NCI-H2227 (cell line): ENCODE data around the gene ARSA.
"Not testable (repeated sequence)": the region's sequence is repeated elsewhere in the genome, so short reads cannot be mapped to it uniquely, and the experiment has no call there.

Experiments
- DNase-seq: peaks from one replicate; lab custom pipeline; 2025; ENCODE audit not compliant: unreplicated experiment; lab: John Stamatoyannopoulos, UW

ARSA gene

DNA sequence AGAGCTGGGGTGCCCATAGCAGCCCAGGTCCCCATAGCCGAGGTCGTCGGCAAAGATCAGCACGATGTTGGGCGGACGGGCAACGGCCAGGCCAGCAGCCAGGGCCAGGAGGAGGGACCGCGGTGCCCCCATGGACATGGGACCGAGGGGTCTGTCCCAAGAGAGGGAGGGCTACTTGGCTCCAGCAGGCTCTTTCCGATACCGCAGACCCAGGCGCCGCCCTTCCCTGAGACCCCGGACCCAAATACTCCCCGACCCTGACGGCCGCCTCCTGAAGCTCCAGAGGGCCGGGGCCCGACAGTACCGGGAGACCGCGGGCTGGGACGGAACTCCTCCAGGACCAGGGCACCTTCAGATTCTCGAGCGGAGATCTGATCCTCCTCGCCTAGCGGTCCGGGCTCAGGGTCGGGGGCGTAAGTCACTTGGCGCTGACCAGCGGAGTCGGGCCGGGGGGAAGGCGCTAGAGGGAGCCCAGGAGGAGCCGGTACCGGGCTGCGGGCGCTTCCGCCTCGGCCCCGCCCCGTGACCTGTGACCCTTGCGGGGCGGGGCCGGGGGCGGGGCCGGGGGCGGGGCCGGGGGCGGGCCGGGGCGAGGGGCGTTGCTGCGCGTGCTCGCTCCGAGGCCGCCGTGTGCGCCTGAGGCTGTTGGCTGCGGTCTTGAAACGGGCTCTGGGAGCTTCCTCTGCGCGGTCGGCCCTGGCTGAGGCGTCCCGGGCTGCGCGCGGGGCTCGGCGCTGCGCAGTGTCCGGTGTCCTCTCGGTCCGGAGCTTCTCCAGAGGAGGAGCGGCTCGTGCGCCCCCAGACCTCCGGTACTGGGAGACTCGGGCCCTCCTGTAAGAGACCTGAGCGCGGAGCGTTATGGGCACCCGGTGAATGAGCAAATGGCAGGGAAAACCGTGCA is at the start of gene ARSA:
Gene ARSA, minus strand, starts transcription at position 511 of the 901 bp plus-strand sequence. Its CDS starts 373 bp downstream, at position 138.
- DNase-seq = peak; percentile 80

DNA sequence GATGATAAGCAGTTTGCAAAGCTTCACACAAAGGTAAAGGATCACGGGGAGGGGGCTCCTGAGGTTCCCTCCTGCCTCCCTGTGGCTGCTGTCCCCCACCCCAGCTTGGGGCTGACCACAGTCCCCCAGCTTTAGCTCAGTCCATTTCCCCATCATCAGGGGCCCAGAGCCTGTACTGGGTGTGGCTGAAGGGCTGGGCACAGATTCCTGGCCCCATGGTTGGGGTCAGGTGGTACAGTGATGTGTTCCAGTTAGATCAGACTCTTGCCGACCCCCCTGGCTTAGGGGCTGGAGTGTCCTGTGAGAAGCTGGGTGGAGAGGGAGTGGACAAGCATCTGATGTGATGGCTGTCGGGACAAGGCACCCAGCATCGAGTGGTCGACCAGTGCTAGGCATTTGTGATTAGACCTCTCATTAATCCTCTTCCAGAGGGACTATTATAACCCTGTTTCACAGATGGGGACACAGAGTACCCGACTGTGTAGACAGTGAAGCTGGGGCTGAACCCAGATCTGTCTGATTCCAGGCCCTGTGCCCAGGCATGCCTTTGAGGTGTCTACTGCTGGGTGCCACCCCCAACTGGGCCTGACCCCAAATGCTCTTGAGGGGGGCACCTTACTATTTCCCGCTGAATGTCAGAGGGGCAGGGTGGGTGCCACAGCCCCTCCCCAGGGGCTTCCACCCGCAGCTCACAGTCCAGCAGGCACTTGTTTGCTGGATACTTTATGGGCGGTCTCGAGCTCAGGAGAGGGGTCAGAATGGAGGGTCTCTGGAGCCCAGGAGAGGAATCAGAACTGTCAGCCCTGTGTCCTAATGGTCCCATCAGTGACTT is 48.9 kb upstream of the ARSA start:
- DNase-seq = no peak

GRCh38 chr22:50676180-50676636 is 48.3 kb upstream of the ARSA start:
- DNase-seq = no peak

DNA sequence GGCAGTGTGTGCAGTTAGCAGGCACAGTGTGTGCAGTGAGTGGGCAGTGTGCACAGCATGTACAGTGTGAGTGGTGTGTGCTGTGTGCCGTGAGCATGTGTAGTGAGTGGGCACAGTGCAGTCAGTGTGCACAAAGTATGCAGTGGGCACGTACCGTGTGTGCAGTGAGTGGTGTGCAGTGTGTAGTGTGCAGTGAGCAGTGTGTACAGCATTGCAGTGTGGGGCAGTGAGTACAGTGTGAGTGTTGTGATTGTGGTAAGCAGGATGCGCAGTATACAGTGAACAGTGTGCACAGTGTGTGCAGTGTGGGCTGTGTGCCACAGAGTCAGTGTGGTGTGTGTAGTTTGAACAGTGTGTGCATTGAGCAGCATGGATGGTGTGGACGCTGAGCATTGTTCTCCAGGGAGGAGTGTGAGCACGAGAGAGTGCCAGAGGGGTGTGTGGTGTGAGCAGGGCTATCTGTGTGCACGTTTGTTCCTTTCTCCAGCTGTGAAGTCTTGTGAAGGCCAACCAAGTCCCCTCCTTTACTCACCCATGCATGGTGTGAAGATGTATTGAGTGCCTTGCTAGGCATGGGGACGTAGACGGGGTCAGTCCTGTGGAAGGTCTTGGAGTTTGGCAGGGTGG is 47.7 kb upstream of the ARSA start:
- DNase-seq = no peak

DNA sequence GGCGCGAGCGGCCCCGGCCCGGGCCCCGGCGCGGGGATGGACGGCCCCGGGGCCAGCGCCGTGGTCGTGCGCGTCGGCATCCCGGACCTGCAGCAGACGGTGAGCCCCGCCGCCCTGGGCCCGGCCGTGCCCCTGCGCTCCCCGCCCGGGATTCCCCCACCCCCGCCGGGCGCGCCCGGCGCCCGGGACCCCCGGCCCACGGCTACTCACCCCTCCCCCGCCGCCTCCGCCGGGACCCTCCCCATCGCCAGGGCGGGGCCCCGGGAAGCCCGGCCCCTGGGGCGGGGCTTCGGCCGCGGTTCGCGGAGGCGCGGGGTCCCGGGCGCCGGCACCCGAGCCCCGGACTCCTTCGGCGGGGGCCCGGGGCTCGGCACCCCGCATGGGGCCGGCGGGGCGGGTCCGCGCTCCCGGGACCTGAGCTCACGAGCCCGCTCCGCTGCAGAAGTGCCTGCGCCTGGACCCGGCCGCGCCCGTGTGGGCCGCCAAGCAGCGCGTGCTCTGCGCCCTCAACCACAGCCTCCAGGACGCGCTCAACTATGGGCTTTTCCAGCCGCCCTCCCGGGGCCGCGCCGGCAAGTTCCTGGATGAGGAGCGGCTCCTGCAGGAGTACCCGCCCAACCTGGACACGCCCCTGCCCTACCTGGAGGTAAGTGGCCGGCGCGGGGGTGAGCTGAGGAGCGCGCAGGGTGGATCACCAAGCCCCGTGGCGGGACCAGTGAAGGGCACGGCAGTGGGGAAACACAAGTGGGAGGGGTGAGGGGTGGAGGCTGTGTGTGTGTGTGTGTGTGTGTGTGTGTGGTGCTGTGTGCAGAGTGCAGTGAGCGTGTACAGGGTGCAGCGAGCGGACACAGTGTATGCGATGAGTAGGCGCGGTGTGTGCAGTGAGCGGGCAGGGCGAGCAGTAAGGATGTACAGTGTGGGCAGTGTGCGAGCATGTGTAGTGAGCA is 46.9 kb upstream of the ARSA start:
- peak; percentile 79 for DNase-seq

DNA sequence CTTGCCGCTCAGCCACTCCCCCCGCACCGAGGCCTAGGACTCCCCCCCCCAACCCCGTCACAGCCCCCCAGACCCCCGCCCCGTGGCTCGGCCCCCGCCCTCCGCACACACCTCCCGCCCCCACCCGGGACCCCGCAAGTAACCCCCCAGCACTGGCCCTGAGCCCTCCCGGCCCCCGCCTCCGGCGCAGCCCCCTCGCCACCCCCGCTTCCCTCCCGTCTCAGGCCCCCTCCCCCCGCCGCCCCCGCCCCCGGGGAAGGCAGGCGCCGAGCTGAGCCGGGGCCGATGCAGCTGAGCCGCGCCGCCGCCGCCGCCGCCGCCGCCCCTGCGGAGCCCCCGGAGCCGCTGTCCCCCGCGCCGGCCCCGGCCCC is 46.2 kb upstream of the ARSA start:
- DNase-seq = peak; percentile 38

DNA sequence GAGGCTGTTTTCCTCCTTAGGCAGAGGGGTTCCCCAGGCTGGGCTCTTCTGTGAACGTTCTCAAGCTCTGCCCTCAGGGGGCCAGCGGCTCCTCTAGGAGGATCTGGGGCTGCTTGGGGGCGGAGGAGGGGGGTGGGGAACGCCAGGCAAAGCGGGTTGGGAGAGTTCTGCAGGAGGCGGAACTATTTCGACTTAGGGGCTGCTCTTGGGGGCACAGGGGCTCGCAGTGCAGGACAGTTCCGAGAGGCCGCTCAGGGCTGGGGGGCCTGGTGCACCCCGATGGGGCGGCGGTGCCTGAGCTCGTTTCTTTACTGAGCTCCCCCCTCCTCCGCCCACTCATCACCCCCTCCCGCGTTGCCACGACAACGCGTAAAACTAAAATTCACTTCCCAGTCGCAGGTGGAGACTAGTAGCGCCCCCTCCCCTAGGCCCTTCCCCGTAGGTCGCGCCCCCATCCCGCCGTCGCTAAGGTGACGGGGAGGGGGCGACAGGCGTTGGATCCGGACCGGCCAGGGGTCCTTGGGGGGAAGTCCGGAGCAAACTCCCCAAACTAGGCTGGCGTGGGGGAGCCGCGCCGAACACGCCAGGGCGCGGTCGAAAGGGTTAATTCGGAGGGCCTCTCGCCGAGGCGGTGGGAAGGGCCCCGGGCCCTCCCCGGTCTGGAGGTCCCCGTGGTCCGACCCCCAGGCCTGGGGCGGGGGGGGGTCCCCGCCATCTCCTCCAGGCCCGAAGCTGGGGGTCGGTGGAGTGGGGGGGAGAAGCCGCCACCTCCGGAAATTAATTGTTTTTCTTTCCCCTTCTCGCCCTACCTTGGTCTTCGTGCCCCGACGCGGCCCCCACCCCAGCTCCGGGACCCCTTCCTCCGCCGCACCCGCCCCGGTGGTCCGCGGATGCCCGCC is 45.5 kb upstream of the ARSA start:
- DNase-seq = peak; percentile 50

DNA sequence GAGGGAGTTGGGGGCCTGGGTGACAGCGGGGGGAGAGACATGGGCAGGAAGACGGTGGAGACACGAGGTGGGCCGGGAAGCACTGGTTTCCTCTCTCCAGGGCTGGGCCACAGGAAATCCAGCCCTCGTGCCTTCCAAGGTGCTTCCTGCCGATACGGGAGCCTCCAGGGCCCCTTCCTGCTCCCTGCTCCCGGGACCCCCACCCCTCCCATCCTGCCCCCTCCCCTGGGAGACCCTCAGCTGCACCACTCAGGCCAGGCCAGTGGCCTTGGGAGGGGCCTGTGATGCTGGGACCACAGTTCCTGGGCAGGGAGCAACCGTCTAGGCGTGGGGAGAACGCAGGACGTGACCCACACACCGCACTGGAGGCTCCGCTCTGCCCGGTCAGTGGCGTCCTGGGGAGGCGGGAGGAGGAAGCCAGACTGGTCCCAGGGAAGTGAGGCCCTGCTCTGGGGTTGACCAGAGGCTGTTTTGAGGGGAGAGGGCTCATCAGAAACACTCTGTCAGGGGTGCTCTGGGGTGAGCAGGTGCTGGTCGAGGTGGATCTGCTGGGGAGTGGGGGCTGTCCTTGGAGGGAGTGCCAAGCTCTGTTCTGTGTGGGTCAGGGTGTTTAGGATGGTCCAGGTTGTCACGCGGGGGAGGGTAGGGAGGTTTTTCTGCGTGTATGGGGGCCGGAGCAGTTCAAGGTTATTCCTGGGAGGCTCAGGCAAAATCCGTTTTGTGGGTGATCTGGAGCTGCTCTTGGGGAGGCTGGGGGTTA is 44.7 kb upstream of the ARSA start, which contains the start of gene SHANK3:
Gene SHANK3, plus strand, starts transcription at position 353 of the 760 bp plus-strand sequence.
- DNase-seq = no peak

GRCh38 chr22:50672041-50672440 is 44.1 kb upstream of the ARSA start:
- DNase-seq = no peak

DNA sequence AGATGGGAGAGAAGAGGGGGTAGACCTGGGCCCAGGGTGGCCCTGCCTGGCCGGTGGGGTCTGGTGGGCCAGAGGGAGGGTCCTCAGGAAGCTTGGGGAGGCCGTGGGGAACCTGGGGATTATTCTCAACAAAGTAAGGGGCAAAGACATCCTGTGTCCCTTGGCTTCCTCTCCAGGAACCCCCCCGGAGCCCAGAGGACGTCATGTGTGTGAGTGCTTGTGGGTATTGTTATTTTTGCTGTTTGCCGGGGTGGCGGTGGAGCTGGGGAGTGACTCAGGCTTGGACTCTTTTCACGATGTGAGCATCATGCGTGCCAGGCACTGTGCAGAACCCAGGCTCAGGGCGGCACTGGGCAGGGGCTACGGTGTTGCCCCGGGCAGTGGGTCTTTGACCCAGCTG is 43.7 kb upstream of the ARSA start:
- no peak for DNase-seq

DNA sequence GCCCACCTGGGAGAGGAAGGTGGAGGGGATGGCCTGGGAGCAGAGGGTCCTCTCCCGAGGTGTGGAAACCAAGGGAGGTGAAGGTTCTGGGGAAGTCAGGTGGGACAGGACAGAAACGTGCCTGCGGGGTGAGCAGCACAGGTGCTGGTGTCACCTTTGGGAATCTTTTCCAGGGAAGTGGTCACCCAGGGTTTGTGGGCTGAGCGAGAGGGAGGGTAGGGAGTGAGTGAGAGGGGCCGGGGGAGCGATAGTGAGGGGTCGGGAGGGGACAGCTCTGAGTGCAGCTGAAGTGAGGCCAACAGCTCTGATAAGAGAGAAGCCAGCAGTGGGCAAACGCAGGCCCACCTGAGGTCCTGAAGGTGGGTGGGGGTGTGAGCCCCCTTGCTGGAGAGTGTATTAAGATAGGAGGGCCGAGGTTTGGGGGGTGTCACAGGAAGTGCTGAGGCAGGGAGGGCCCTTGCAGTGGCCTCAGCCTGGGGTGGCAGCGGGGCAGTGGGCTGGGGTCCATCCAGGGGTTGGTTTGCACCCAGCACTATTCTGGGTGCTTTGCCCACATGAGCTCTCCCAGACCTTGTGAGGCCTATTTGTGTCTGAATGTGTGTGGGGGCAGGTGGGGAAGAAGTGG is 43.1 kb upstream of the ARSA start:
- no peak for DNase-seq

DNA sequence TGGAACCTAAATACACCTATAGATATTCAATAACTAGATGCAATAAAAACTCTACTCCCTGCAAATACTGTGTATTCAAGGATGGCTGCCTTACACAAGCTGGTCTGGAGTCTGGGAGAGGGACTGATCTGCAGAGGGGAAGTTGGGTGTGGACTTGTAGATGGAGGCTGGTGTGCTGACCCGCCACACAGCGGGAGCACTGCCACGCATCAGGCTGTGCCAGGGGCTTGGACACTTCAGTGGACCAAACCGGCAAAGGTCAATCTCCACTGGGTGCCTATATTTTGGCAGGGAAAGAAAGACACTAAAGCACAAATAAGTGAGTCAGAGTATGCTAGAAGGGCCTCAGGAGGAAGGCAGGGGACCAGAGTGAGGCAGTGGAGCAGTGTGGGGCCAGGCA is 42.6 kb upstream of the ARSA start:
- no peak for DNase-seq

DNA sequence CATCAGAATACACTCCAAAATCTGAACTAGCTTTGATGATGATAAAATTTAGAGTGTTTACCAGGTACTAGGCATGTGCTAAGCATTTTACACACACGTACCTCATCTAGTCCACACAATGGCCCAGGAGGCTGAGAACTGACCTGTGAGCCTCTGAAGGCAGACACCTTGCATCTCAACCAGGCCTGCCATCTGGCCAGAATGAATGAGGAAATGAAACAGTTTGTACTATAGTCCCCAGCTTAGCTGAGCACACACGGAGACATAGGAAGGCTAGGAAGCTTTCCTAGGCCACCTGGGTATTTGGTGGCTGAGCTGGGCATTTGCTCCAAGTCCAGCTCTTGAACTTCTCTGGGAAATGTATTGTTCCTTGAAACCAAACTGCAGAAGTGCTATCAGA is 37.8 kb upstream of the ARSA start:
- no peak for DNase-seq

GRCh38 chr22:50665212-50665611 is 37.3 kb upstream of the ARSA start:
- no peak for DNase-seq

DNA sequence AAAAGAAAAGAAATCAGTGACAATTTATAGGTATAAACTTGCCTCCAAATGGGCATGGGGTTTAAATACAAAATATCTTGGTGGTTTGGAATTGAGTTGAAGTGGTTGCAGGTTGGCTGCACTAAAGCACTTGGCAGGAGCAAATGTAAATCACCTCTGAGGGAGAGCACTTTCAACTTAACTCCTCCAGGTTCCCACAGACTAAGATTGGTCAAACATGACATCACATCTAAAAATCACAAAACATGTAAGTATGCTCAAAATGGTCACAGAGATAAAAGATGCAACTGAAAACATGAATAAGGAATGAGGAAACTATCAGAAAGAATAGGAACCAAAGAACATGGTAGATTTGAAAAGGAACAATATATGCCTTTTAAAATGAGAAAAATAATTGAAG is 32.4 kb upstream of the ARSA start:
- DNase-seq = no peak

- not testable (repeated sequence) for DNase-seq
Measured at GRCh38 chr22:50659711-50660110, 31.8 kb upstream of the ARSA start.

GRCh38 chr22:50657925-50658324 is 30.0 kb upstream of the ARSA start:
- no peak for DNase-seq
